H1 (cell line): ENCODE measurements around the gene ABLIM1.

ENCODE experiments used
- BACH1 ChIP-seq: IDR thresholded peaks from 2 replicates; pipeline ENCODE4 v1.6.1; 2012; ENCODE audit warnings: low read length, improper control_type of control experiment
- CHD2 ChIP-seq: IDR thresholded peaks from 2 replicates; pipeline ENCODE4 v1.6.1; 2012; ENCODE audit warnings: low read length, improper control_type of control experiment
- EZH2 ChIP-seq: fragments of 200-600 bp; sonication (generic); IDR thresholded peaks from 2 replicates; pipeline ENCODE4 v1.7.1; 2012; ENCODE audit warnings: low read depth, mild to moderate bottlenecking, moderate library complexity, low read length, inconsistent platforms; ENCODE audit not compliant: severe bottlenecking
- GTF2F1 ChIP-seq: IDR thresholded peaks from 2 replicates; pipeline ENCODE4 v1.6.1; 2012; ENCODE audit warnings: low read depth, low read length, improper control_type of control experiment, borderline replicate concordance
- POLR2A ChIP-seq, 2 experiments: IDR thresholded peaks; 1 replicate in 1 of 2; 2 replicates in 1 of 2; pipeline ENCODE4 v1.6.1; 2011; ENCODE audit warnings: low read depth in 2 of 2, low read length in 2 of 2, mild to moderate bottlenecking in 2 of 2; ENCODE audit errors: control extremely low read depth in 1 of 2
- POLR2AphosphoS5 ChIP-seq: IDR thresholded peaks from 2 replicates; pipeline ENCODE4 v1.6.1; 2011; ENCODE audit warnings: low read depth, low read length
- RBBP5 ChIP-seq: IDR thresholded peaks from 2 replicates; pipeline ENCODE4 v1.7.1; 2012; ENCODE audit warnings: low read depth, mild to moderate bottlenecking, inconsistent platforms, low read length, moderate library complexity, borderline replicate concordance
- RFX5 ChIP-seq: IDR thresholded peaks from 2 replicates; pipeline ENCODE4 v1.6.1; 2011; ENCODE audit warnings: low read depth, low read length, improper control_type of control experiment, borderline replicate concordance
- TAF1 ChIP-seq: IDR thresholded peaks from 2 replicates; pipeline ENCODE4 v1.6.1; 2011; ENCODE audit warnings: mild to moderate bottlenecking, low read depth, low read length
- TEAD4 ChIP-seq: IDR thresholded peaks from 2 replicates; pipeline ENCODE4 v1.6.1; 2012; ENCODE audit warnings: low read depth, low read length, inconsistent platforms, mixed read lengths
- YY1 ChIP-seq: IDR thresholded peaks from 2 replicates; pipeline ENCODE4 v1.6.1; 2011; ENCODE audit warnings: low read depth, mild to moderate bottlenecking, low read length
- TF ChIP-seq, protein P1 (sequence below): IDR thresholded peaks from 2 replicates; pipeline ENCODE4 v1.6.1; 2012; ENCODE audit warnings: inconsistent platforms
- TF ChIP-seq, protein P2 (sequence below), 3 experiments: IDR thresholded peaks; 1 replicate in 2 of 3; 2 replicates in 1 of 3; pipeline versions ENCODE4 v1.5.1 to v1.6.1; 2011; ENCODE audit warnings: low read length in 3 of 3, mild to moderate bottlenecking in 3 of 3, inconsistent platforms in 2 of 3, low read depth in 1 of 3, moderate library complexity in 1 of 3; ENCODE audit not compliant: insufficient read depth in 1 of 3; ENCODE audit errors: control extremely low read depth in 1 of 3
- TF ChIP-seq, protein P3 (sequence below): IDR thresholded peaks from 2 replicates; pipeline ENCODE4 v1.6.1; 2011; ENCODE audit warnings: low read depth, mild to moderate bottlenecking, low read length; ENCODE audit not compliant: insufficient read depth

DNA sequence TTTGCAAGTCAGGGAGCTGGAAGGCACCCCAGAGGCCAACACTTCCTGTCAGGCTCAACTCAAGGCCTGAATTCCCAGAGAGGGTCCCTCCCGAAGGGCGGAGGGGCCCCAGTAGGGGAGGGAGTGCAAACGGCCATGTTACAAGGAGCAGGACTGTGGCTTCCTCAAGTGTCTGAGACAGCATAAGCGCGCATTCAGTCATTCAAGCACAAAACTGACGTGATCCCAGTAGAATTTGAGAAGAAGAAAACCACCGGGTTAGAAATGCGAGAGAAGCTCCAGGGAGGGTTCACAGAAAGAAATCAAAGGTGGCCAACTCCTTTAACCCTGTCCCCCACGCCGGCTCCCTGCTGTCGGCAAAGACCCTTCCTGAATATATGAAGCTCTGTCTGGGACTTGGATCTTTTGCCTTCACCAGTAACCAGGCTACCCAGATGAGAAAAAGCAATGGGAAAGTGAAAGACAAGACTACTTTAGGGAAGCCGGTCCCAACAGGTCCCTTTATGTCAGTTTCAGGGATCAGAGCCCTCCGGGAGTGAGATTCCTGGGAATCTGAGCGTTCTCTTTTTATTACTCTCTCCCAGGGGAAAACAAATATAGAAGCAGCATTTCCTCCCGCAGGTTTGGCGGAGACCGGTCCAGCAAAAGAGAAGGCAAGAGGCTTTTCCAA, 255.1 kb downstream of the ABLIM1 start:
- TF ChIP-seq, protein P1, sequence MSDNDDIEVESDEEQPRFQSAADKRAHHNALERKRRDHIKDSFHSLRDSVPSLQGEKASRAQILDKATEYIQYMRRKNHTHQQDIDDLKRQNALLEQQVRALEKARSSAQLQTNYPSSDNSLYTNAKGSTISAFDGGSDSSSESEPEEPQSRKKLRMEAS = no peak
- TF ChIP-seq CHD2 (no peak), BACH1 (no peak), EZH2 (no peak), RFX5 (no peak), RBBP5 (no peak), POLR2A (IDR thresholded peaks at IDR 0.05; ENCODE audit: control extremely low read depth in 1 of 2, low read depth in 2 of 2, low read length in 2 of 2) (no peak), TEAD4 (no peak), TAF1 (no peak), POLR2AphosphoS5 (no peak), GTF2F1 (no peak), YY1 (0 out of 2 replicates have a peak, but pooled peaks have one; percentile 35)
- TF ChIP-seq, protein P2, sequence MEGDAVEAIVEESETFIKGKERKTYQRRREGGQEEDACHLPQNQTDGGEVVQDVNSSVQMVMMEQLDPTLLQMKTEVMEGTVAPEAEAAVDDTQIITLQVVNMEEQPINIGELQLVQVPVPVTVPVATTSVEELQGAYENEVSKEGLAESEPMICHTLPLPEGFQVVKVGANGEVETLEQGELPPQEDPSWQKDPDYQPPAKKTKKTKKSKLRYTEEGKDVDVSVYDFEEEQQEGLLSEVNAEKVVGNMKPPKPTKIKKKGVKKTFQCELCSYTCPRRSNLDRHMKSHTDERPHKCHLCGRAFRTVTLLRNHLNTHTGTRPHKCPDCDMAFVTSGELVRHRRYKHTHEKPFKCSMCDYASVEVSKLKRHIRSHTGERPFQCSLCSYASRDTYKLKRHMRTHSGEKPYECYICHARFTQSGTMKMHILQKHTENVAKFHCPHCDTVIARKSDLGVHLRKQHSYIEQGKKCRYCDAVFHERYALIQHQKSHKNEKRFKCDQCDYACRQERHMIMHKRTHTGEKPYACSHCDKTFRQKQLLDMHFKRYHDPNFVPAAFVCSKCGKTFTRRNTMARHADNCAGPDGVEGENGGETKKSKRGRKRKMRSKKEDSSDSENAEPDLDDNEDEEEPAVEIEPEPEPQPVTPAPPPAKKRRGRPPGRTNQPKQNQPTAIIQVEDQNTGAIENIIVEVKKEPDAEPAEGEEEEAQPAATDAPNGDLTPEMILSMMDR (IDR thresholded peaks at IDR 0.05; ENCODE audit: control extremely low read depth in 1 of 3, insufficient read depth in 1 of 3, low read depth in 1 of 3, low read length in 3 of 3) = no peak
- TF ChIP-seq, protein P3, sequence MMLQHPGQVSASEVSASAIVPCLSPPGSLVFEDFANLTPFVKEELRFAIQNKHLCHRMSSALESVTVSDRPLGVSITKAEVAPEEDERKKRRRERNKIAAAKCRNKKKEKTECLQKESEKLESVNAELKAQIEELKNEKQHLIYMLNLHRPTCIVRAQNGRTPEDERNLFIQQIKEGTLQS = no peak
